Measurements from ENCODE around the gene IPCEF1. TPM values are rescaled to one million over a fixed set of nuclear protein-coding genes. Genes with fewer than 3 reads are reported as not detected.

Gene IPCEF1
- total RNA-seq, 4 donors from 2014 or later, result 3.1 to 9.7 (median 3.4) TPM

- H3K27me3 ChIP-seq, result no peaks in the 10 kb centered on the region
These were observed 58.3 kb downstream of the IPCEF1 start for GRCh38 chr6:154298297-154298696.

GRCh38 chr6:154297721-154298120, 58.9 kb downstream of the IPCEF1 start:
- H3K4me1 ChIP-seq, result peaks cover 0 to 4% of the 10 kb centered on the region in 2 donors
- TF ChIP-seq CTCF (IDR thresholded peaks at IDR 0.05), result no peak
- TF ChIP-seq POLR2A (IDR thresholded peaks at IDR 0.05), result no peak
- no peaks in the 10 kb centered on the region for H3K27me3 ChIP-seq
- DNase-seq, result no peak
- H3K27ac ChIP-seq, result no peak overlapping the region
- H3K9me3 ChIP-seq, result no peaks in the 10 kb centered on the region
- H3K36me3 ChIP-seq, result no peaks in the 10 kb centered on the region
- intact Hi-C loops (cut with DNase I; ENCODE audit: low total_unique reads), result no loop called here
- no peak overlapping the region for H3K4me3 ChIP-seq

More at GRCh38 chr6:154298297-154298696, 58.3 kb downstream of the IPCEF1 start:
- no peak for DNase-seq
- intact Hi-C loops (cut with DNase I; ENCODE audit: low total_unique reads), result no loop called here
- Histone ChIP-seq H3K27ac (no peak overlapping the region), H3K9me3 (no peaks in the 10 kb centered on the region), H3K4me3 (no peak overlapping the region), H3K36me3 (no peaks in the 10 kb centered on the region), H3K4me1 (peaks cover 0 to 4% of the 10 kb centered on the region in 2 donors)
- no peak for TF ChIP-seq POLR2A (IDR thresholded peaks at IDR 0.05)
- TF ChIP-seq CTCF (IDR thresholded peaks at IDR 0.05), result no peak

- TF ChIP-seq CTCF (IDR thresholded peaks at IDR 0.05), result no peak
- DNase-seq, result no peak
These were observed 59.4 kb downstream of the IPCEF1 start for GRCh38 chr6:154297210-154297609.

GRCh38 chr6:154295733-154296132, 60.9 kb downstream of the IPCEF1 start:
- H3K9me3 ChIP-seq, result no peaks in the 10 kb centered on the region
- no peaks in the 10 kb centered on the region for H3K36me3 ChIP-seq
- TF ChIP-seq CTCF (IDR thresholded peaks at IDR 0.05) (no peak), POLR2A (IDR thresholded peaks at IDR 0.05) (no peak)
- intact Hi-C loops (cut with DNase I; ENCODE audit: low total_unique reads), result no loop called here
- peaks cover 0 to 4% of the 10 kb centered on the region in 2 donors for H3K4me1 ChIP-seq
- no peaks in the 10 kb centered on the region for H3K27me3 ChIP-seq
- H3K27ac ChIP-seq, result no peak overlapping the region
- no peak overlapping the region for H3K4me3 ChIP-seq
- no peak for DNase-seq

More at GRCh38 chr6:154297210-154297609, 59.4 kb downstream of the IPCEF1 start:
- H3K4me1 ChIP-seq, result peaks cover 0 to 4% of the 10 kb centered on the region in 2 donors
- H3K27me3 ChIP-seq, result no peaks in the 10 kb centered on the region
- intact Hi-C loops (cut with DNase I; ENCODE audit: low total_unique reads), result no loop called here
- H3K9me3 ChIP-seq, result no peaks in the 10 kb centered on the region
- no peak overlapping the region for H3K27ac ChIP-seq
- H3K36me3 ChIP-seq, result no peaks in the 10 kb centered on the region
- no peak overlapping the region for H3K4me3 ChIP-seq

GRCh38 chr6:154292855-154293519, 63.6 kb downstream of the IPCEF1 start:
- DNase-seq, result no peak
- H3K27ac ChIP-seq, result no peak overlapping the region
- no peaks in the 10 kb centered on the region for H3K36me3 ChIP-seq
- H3K9me3 ChIP-seq, result no peaks in the 10 kb centered on the region
- no peaks in the 10 kb centered on the region for H3K27me3 ChIP-seq
- intact Hi-C loops (cut with DNase I; ENCODE audit: low total_unique reads), result no loop called here
- TF ChIP-seq CTCF (IDR thresholded peaks at IDR 0.05) (no peak), POLR2A (IDR thresholded peaks at IDR 0.05) (no peak)
- no peaks in the 10 kb centered on the region for H3K4me1 ChIP-seq
- H3K4me3 ChIP-seq, result no peak overlapping the region
